HL-60 (cell line): ENCODE data around the gene TJP3.

Experiments
- DNase-seq, 2 experiments: peaks; one replicate each; pipeline ENCODE4 v3.0.0-alpha.2; 2010 to 2020; ENCODE audit warnings: low read depth in 1 of 2, low spot score in 1 of 2
- H3K27ac ChIP-seq: fragments of 250-450 bp; sonication (Bioruptor Pico); replicated peaks from 2 replicates; pipeline ENCODE4 v1.5.1; 2020; ENCODE audit warnings: mild to moderate bottlenecking, moderate library complexity
- H3K27me3 ChIP-seq: fragments of 250-450 bp; sonication (Bioruptor Pico); 2 replicates; pipeline ENCODE4 v1.5.1; 2021; ENCODE audit warnings: mild to moderate bottlenecking, moderate library complexity; ENCODE audit not compliant: insufficient read depth, poor library complexity, severe bottlenecking
- H3K4me3 ChIP-seq: replicated peaks from 2 replicates; pipeline ENCODE4 v1.5.1; 2011; ENCODE audit warnings: mild to moderate bottlenecking, control low read depth, low read length; ENCODE audit not compliant: insufficient read depth
- CTCF ChIP-seq: IDR thresholded peaks from one replicate; pipeline ENCODE4 v1.5.1; 2011; ENCODE audit warnings: low read length, control low read depth, inconsistent platforms; ENCODE audit not compliant: insufficient read depth
- GABPA ChIP-seq: IDR thresholded peaks from 2 replicates; pipeline ENCODE4 v1.6.1; 2012; ENCODE audit warnings: low read depth
- POLR2AphosphoS5 ChIP-seq: IDR thresholded peaks from 2 replicates; pipeline ENCODE4 v1.6.1; 2012; ENCODE audit warnings: low read depth
- REST ChIP-seq: IDR thresholded peaks from 2 replicates; pipeline ENCODE4 v1.6.1; 2012; ENCODE audit warnings: low read depth; ENCODE audit not compliant: insufficient replicate concordance
- SPI1 ChIP-seq: IDR thresholded peaks from 2 replicates; pipeline ENCODE4 v1.6.1; 2012; ENCODE audit warnings: low read depth, mild to moderate bottlenecking, borderline replicate concordance

TJP3 gene

GRCh38 chr19:3734310-3734600 lies 26.1 kb downstream of the TJP3 start:
- no peak overlapping the region for H3K27ac ChIP-seq
- no peaks in the 10 kb centered on the region for H3K27me3 ChIP-seq
- no peak overlapping the region for H3K4me3 ChIP-seq
- DNase-seq, result no peak
- TF ChIP-seq REST (no peak), SPI1 (no peak), GABPA (no peak), CTCF (no peak), POLR2AphosphoS5 (no peak)

GRCh38 chr19:3736106-3736724 lies 28.0 kb downstream of the TJP3 start:
- H3K4me3 ChIP-seq, result no peak overlapping the region
- H3K27me3 ChIP-seq, result no peaks in the 10 kb centered on the region
- TF ChIP-seq REST, result no peak
- no peak for TF ChIP-seq POLR2AphosphoS5
- TF ChIP-seq SPI1, result no peak
- no peak for TF ChIP-seq GABPA
- no peak for DNase-seq
- H3K27ac ChIP-seq, result no peak overlapping the region

GRCh38 chr19:3737487-3738205 lies 29.5 kb downstream of the TJP3 start:
- no peak for DNase-seq
- Histone ChIP-seq H3K27me3 (no peaks in the 10 kb centered on the region), H3K27ac (no peak overlapping the region), H3K4me3 (no peak overlapping the region)
- no peak for TF ChIP-seq CTCF
- no peak for TF ChIP-seq REST
- no peak for TF ChIP-seq POLR2AphosphoS5
- TF ChIP-seq SPI1, result no peak
- no peak for TF ChIP-seq GABPA
